ENCODE results near the gene FHL2.

DNA sequence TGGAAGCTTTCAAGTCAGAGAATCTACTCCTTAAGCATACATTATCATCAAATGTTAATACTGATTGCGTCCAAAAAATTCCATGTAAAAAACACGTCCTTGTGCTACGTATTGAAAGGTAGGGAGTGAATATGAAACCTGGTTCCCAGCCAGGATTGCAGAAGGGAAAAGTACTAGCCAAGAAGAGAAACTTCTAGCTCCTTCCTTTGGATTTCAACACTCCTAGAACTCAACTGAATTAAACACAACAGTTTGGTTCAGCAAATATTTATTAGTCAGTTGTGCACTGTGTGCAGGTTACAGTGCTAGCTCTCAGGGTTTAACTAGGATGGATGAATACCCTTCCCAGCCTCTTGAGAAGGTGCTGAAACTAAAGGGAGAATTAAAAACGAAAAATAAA, 33.9 kb upstream of the FHL2 start:
- TF ChIP-seq, protein P1, sequence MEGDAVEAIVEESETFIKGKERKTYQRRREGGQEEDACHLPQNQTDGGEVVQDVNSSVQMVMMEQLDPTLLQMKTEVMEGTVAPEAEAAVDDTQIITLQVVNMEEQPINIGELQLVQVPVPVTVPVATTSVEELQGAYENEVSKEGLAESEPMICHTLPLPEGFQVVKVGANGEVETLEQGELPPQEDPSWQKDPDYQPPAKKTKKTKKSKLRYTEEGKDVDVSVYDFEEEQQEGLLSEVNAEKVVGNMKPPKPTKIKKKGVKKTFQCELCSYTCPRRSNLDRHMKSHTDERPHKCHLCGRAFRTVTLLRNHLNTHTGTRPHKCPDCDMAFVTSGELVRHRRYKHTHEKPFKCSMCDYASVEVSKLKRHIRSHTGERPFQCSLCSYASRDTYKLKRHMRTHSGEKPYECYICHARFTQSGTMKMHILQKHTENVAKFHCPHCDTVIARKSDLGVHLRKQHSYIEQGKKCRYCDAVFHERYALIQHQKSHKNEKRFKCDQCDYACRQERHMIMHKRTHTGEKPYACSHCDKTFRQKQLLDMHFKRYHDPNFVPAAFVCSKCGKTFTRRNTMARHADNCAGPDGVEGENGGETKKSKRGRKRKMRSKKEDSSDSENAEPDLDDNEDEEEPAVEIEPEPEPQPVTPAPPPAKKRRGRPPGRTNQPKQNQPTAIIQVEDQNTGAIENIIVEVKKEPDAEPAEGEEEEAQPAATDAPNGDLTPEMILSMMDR (conservative IDR thresholded peaks at IDR 0.05) = no peak
- TF ChIP-seq EZH2 (IDR thresholded peaks at IDR 0.05; ENCODE audit: low read depth) = no peak
